IPS DF 19.7 (cell line): ENCODE measurements around the gene BCAS1.

ENCODE experiments used
- DNase-seq: peaks from one replicate; pipeline ENCODE4 v3.0.0-alpha.2; 2013; ENCODE audit warnings: low read depth, low spot score

Gene BCAS1

GRCh38 chr20:53905019-53905819 is 165.2 kb downstream of the BCAS1 start:
- DNase-seq: no peak

- no peak for DNase-seq
Measured at GRCh38 chr20:53904261-53904660, 166.1 kb downstream of the BCAS1 start.

GRCh38 chr20:53903652-53903987 is 166.8 kb downstream of the BCAS1 start:
- DNase-seq: no peak

GRCh38 chr20:53902968-53903651 is 167.3 kb downstream of the BCAS1 start:
- no peak for DNase-seq

GRCh38 chr20:53901497-53902096 is 168.8 kb downstream of the BCAS1 start:
- DNase-seq: no peak

GRCh38 chr20:53901064-53901463 is 169.3 kb downstream of the BCAS1 start:
- no peak for DNase-seq

- DNase-seq: no peak
Measured at GRCh38 chr20:53900380-53900999, 169.9 kb downstream of the BCAS1 start.

GRCh38 chr20:53899351-53900167 is 170.8 kb downstream of the BCAS1 start:
- DNase-seq: no peak

- DNase-seq: no peak
Measured at GRCh38 chr20:53898556-53898931, 171.8 kb downstream of the BCAS1 start.

GRCh38 chr20:53897884-53898555 is 172.4 kb downstream of the BCAS1 start:
- no peak for DNase-seq

GRCh38 chr20:53896647-53897046 is 173.7 kb downstream of the BCAS1 start:
- DNase-seq: no peak

- no peak for DNase-seq
Measured at GRCh38 chr20:53896041-53896440, 174.4 kb downstream of the BCAS1 start.

GRCh38 chr20:53895385-53895755 is 175.0 kb downstream of the BCAS1 start:
- no peak for DNase-seq

GRCh38 chr20:53894707-53895384 is 175.5 kb downstream of the BCAS1 start:
- DNase-seq: no peak
